HepG2 (cell line): ENCODE results near the gene C9. TPM values are rescaled to one million over a fixed set of nuclear protein-coding genes. Genes with fewer than 3 reads are reported as not detected.

ENCODE experiments used
- ATF3 ChIP-seq: sonication (generic); formaldehyde crosslinking; IDR thresholded peaks from 2 replicates; pipeline ENCODE4 v1.4.0; 2020; ENCODE audit warnings: missing genetic modification reagents
- CENPT ChIP-seq: sonication (generic); formaldehyde crosslinking; IDR thresholded peaks from 2 replicates; pipeline ENCODE4 v1.8.0; 2022; ENCODE audit warnings: low read depth, mild to moderate bottlenecking, moderate library complexity, missing genetic modification reagents
- CREM ChIP-seq, 2 experiments: sonication (generic) in 1 of 2; formaldehyde crosslinking in 1 of 2; IDR thresholded peaks; 2 replicates each; pipeline versions ENCODE4 v1.4.0 to v1.6.1; 2016 to 2020; ENCODE audit warnings: antibody characterized with exemption in 1 of 2, mild to moderate bottlenecking in 1 of 2, missing genetic modification reagents in 1 of 2
- EP300 ChIP-seq, 3 experiments: sonication (generic) in 1 of 3; formaldehyde crosslinking in 1 of 3; IDR thresholded peaks; 2 replicates each; pipeline versions ENCODE4 v1.5.1 to v1.6.1; 2011 to 2020; ENCODE audit warnings: low read depth in 2 of 3, low read length in 2 of 3, borderline replicate concordance in 1 of 3, improper control_type of control experiment in 1 of 3, mild to moderate bottlenecking in 1 of 3, missing genetic modification reagents in 1 of 3, moderate library complexity in 1 of 3
- FLYWCH1 ChIP-seq: sonication (generic); formaldehyde crosslinking; IDR thresholded peaks from 2 replicates; pipeline ENCODE4 v1.8.1; 2023; ENCODE audit warnings: mild to moderate bottlenecking, missing genetic modification reagents
- HIC2 ChIP-seq: sonication (generic); formaldehyde crosslinking; IDR thresholded peaks from 2 replicates; pipeline ENCODE4 v1.9.0; 2022; ENCODE audit warnings: low read depth, missing genetic modification reagents
- KLF13 ChIP-seq: sonication (generic); formaldehyde crosslinking; IDR thresholded peaks from 2 replicates; pipeline ENCODE4 v1.4.0; 2020; ENCODE audit warnings: mild to moderate bottlenecking, missing genetic modification reagents
- POGK ChIP-seq: sonication (generic); formaldehyde crosslinking; conservative IDR thresholded peaks from 2 replicates; pipeline ENCODE4 v1.8.0; 2022; ENCODE audit warnings: mild to moderate bottlenecking, moderate library complexity, missing genetic modification reagents
- RNF2 ChIP-seq: fragments of 450-650 bp; conservative IDR thresholded peaks from 2 replicates; pipeline ENCODE4 v1.6.1; 2016; ENCODE audit warnings: low read depth
- SALL1 ChIP-seq: sonication (generic); formaldehyde crosslinking; IDR thresholded peaks from 2 replicates; pipeline ENCODE4 v1.8.0; 2022; ENCODE audit warnings: mild to moderate bottlenecking, missing genetic modification reagents
- SNAPC2 ChIP-seq: sonication (generic); formaldehyde crosslinking; IDR thresholded peaks from 2 replicates; pipeline ENCODE4 v1.8.1; 2022; ENCODE audit warnings: mild to moderate bottlenecking, missing genetic modification reagents
- SP1 ChIP-seq, 2 experiments: fragments of 450-650 bp in 1 of 2; sonication (generic) in 1 of 2; formaldehyde crosslinking in 1 of 2; IDR thresholded peaks; 2 replicates each; pipeline versions ENCODE4 v1.4.0 to v1.6.1; 2016 to 2020; ENCODE audit warnings: missing genetic modification reagents in 1 of 2
- TMF1 ChIP-seq: sonication (generic); formaldehyde crosslinking; IDR thresholded peaks from 2 replicates; pipeline ENCODE4 v1.8.1; 2022; ENCODE audit warnings: low read depth, missing genetic modification reagents
- ZMYM4 ChIP-seq: sonication (generic); formaldehyde crosslinking; IDR thresholded peaks from 2 replicates; pipeline ENCODE4 v1.8.1; 2023; ENCODE audit warnings: mild to moderate bottlenecking, missing genetic modification reagents
- ZNF20 ChIP-seq: sonication (generic); formaldehyde crosslinking; IDR thresholded peaks from 2 replicates; pipeline ENCODE4 v1.4.0; 2020; ENCODE audit warnings: mild to moderate bottlenecking, moderate library complexity, missing genetic modification reagents
- polyA plus RNA-seq, 8 experiments: library from polyadenylated mRNA; depleted of rRNA in 3 of 8; stranded (reverse) in 7 of 8; unstranded in 1 of 8; fragments of >200 nt; fragmentation: Illumina TruSeq in 4 of 8; extraction: Trizol in 4 of 8; gene quantifications; 2 replicates each; pipeline versions ENCODE4 v1.2.1 to v1.2.3, GENCODE V29; 2011 to 2016; ENCODE audit warnings: low read depth in 4 of 8, missing spikeins in 1 of 8, mixed read lengths in 1 of 8; ENCODE audit not compliant: insufficient read depth in 1 of 8
- total RNA-seq, 5 experiments: library from RNA; depleted of rRNA; stranded (reverse); fragments of >200 nt; fragmentation: Illumina TruSeq; extraction: Trizol; gene quantifications; 2 replicates each; pipeline ENCODE4 v1.2.3, GENCODE V29; 2016; ENCODE audit warnings: low read depth in 1 of 5
- TF ChIP-seq, protein P1 (sequence below): IDR thresholded peaks from 2 replicates; pipeline ENCODE4 v1.6.1; 2016; ENCODE audit warnings: low read depth, borderline replicate concordance
- TF ChIP-seq, protein P2 (sequence below): sonication (generic); formaldehyde crosslinking; IDR thresholded peaks from 2 replicates; pipeline ENCODE4 v1.9.0; 2021; ENCODE audit warnings: missing genetic modification reagents, mild to moderate bottlenecking, borderline replicate concordance
- TF ChIP-seq, protein P3 (sequence below): sonication (generic); formaldehyde crosslinking; conservative IDR thresholded peaks from 2 replicates; pipeline ENCODE4 v1.4.0; 2020; ENCODE audit warnings: mild to moderate bottlenecking, missing genetic modification reagents, moderate library complexity

The C9 gene
- total and polyA plus RNA-seq, 2 of the 13 experiments (the other 11 are each of a cell fraction or from before 2014, with no cell fraction given): not detected

- TF ChIP-seq ATF3 (no peak), CREM (IDR thresholded peaks at IDR 0.05) (peak; percentile 61; the same call in 1 of the 2 replicates), CREM (CRISPR knock-in tag; IDR thresholded peaks at IDR 0.05) (no peak), ZNF20 (CRISPR knock-in tag) (no peak), RNF2 (no peak), SNAPC2 (CRISPR knock-in tag) (no peak), TMF1 (CRISPR knock-in tag) (no peak), CENPT (CRISPR knock-in tag) (no peak), SP1 (IDR thresholded peaks at IDR 0.05) (no peak), SP1 (CRISPR knock-in tag; IDR thresholded peaks at IDR 0.05) (no peak), KLF13 (no peak), POGK (CRISPR knock-in tag) (no peak), FLYWCH1 (CRISPR knock-in tag) (no peak), ZMYM4 (no peak; the same call in 1 of the 2 replicates), EP300 (IDR thresholded peaks at IDR 0.05; ENCODE audit: low read depth in 2 of 2, low read length in 2 of 2) (peak in 1 of 2 experiments; percentile 69; a peak in 1 of 4 replicates), EP300 (CRISPR knock-in tag; IDR thresholded peaks at IDR 0.05; ENCODE audit: borderline replicate concordance) (no peak), SALL1 (CRISPR knock-in tag) (no peak; the same call in 1 of the 2 replicates), HIC2 (CRISPR knock-in tag) (no peak)
- TF ChIP-seq, protein P1, sequence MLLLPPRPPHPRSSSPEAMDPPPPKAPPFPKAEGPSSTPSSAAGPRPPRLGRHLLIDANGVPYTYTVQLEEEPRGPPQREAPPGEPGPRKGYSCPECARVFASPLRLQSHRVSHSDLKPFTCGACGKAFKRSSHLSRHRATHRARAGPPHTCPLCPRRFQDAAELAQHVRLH: no peak
- TF ChIP-seq, protein P2, sequence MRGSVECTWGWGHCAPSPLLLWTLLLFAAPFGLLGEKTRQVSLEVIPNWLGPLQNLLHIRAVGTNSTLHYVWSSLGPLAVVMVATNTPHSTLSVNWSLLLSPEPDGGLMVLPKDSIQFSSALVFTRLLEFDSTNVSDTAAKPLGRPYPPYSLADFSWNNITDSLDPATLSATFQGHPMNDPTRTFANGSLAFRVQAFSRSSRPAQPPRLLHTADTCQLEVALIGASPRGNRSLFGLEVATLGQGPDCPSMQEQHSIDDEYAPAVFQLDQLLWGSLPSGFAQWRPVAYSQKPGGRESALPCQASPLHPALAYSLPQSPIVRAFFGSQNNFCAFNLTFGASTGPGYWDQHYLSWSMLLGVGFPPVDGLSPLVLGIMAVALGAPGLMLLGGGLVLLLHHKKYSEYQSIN (CRISPR knock-in tag): no peak
- TF ChIP-seq, protein P3, sequence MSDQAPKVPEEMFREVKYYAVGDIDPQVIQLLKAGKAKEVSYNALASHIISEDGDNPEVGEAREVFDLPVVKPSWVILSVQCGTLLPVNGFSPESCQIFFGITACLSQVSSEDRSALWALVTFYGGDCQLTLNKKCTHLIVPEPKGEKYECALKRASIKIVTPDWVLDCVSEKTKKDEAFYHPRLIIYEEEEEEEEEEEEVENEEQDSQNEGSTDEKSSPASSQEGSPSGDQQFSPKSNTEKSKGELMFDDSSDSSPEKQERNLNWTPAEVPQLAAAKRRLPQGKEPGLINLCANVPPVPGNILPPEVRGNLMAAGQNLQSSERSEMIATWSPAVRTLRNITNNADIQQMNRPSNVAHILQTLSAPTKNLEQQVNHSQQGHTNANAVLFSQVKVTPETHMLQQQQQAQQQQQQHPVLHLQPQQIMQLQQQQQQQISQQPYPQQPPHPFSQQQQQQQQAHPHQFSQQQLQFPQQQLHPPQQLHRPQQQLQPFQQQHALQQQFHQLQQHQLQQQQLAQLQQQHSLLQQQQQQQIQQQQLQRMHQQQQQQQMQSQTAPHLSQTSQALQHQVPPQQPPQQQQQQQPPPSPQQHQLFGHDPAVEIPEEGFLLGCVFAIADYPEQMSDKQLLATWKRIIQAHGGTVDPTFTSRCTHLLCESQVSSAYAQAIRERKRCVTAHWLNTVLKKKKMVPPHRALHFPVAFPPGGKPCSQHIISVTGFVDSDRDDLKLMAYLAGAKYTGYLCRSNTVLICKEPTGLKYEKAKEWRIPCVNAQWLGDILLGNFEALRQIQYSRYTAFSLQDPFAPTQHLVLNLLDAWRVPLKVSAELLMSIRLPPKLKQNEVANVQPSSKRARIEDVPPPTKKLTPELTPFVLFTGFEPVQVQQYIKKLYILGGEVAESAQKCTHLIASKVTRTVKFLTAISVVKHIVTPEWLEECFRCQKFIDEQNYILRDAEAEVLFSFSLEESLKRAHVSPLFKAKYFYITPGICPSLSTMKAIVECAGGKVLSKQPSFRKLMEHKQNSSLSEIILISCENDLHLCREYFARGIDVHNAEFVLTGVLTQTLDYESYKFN (CRISPR knock-in tag): peak; percentile 82
These were observed 36.7 kb upstream of the C9 start (continued) for GRCh38 chr5:39400713-39401578.
